SK-N-MC (cell line): Measurements from ENCODE around the gene CNPPD1.

Experiments used
- EZH2 ChIP-seq: fragments of 200-600 bp; sonication (generic); IDR thresholded peaks from one replicate; pipeline ENCODE4 v1.6.1; 2017; ENCODE audit warnings: antibody characterized with exemption
- POLR2AphosphoS5 ChIP-seq: IDR thresholded peaks from 2 replicates; pipeline ENCODE4 v1.6.1; 2012; ENCODE audit warnings: mild to moderate bottlenecking, low read depth, low read length, borderline replicate concordance

DNA sequence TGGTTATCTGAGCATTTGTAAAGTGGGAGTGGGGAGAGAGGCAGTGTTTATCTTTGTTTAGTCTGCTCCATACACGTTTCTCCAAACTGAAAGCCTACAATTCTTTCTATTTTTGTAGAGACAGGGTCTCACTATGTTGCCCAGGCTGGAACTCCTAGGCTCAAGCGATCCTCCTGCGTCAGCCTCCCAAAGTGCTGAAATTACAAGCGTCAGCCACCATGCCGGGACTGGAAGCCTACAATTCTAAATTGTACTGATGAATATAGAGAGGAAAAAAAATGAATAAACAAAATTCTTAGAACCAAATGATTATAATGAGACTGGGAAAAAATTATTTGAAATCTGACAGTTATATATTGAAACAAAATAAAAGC lies 28.4 kb upstream of the CNPPD1 start:
- TF ChIP-seq EZH2 (no peak), POLR2AphosphoS5 (no peak)
